H1 (cell line): Measurements from ENCODE around the gene FAM241A. TPM values are rescaled to one million over a fixed set of nuclear protein-coding genes. Genes with fewer than 3 reads are reported as not detected.

Experiments used
- CTCF ChIA-PET: fragments of 300-600 bp; sonication (Branson Sonifier 250); formaldehyde crosslinking; loops from one replicate; lab custom pipeline; 2021; ENCODE audit not compliant: partially characterized antibody; lab: Charles Lee
- POLR2A ChIA-PET: fragments of 300-600 bp; sonication (Branson Sonifier 250); formaldehyde crosslinking; loops from one replicate; lab custom pipeline; 2021; ENCODE audit warnings: inconsistent platforms; ENCODE audit not compliant: partially characterized antibody; lab: Charles Lee
- DNase-seq, 2 experiments: peaks; one replicate each; pipeline versions ENCODE4 v3.0.0 to v3.0.0-alpha.2; 2010 to 2022; ENCODE audit warnings: low spot score in 2 of 2, low read depth in 1 of 2, mixed read lengths in 1 of 2
- FAIRE-seq: peaks from 2 replicates; lab custom pipeline; 2011; peaks lifted over from hg19 to GRCh38; lab: Jason Lieb, UNC
- H2AFZ ChIP-seq: 2 replicates; pipeline ENCODE4 v1.8.1; 2012; ENCODE audit warnings: low read length, inconsistent platforms
- H2AK5ac ChIP-seq: 2 replicates; pipeline ENCODE4 v1.6.1; 2013; ENCODE audit warnings: low read depth, low read length
- H2BK120ac ChIP-seq: replicated peaks from 2 replicates; pipeline ENCODE3; 2013; ENCODE audit warnings: low read depth, low read length, inconsistent platforms
- H2BK12ac ChIP-seq: 2 replicates; pipeline ENCODE4 v1.6.1; 2013; ENCODE audit warnings: low read depth, low read length
- H2BK15ac ChIP-seq: 2 replicates; pipeline ENCODE4 v1.6.1; 2013; ENCODE audit warnings: low read length
- H2BK20ac ChIP-seq: 2 replicates; pipeline ENCODE4 v1.6.1; 2013; ENCODE audit warnings: low read length
- H2BK5ac ChIP-seq: 2 replicates; pipeline ENCODE4 v1.6.1; 2013; ENCODE audit warnings: low read depth, low read length
- H3K14ac ChIP-seq: 2 replicates; pipeline ENCODE4 v1.6.1; 2013; ENCODE audit warnings: inconsistent platforms; ENCODE audit not compliant: insufficient read length
- H3K18ac ChIP-seq: 2 replicates; pipeline ENCODE4 v1.6.1; 2013; ENCODE audit warnings: low read length; ENCODE audit errors: extremely low read depth
- H3K23ac ChIP-seq: 2 replicates; pipeline ENCODE4 v1.6.1; 2013; ENCODE audit warnings: inconsistent platforms; ENCODE audit not compliant: insufficient read length
- H3K23me2 ChIP-seq: 2 replicates; pipeline ENCODE4 v1.6.1; 2013; ENCODE audit warnings: low read depth, low read length
- H3K27ac ChIP-seq: 2 replicates; pipeline ENCODE4 v1.6.1; 2011; ENCODE audit warnings: low read depth, low read length, inconsistent platforms
- H3K27me3 ChIP-seq, 4 experiments: replicated peaks in 1 of 4; 1 replicate in 1 of 4; 2 replicates in 3 of 4; pipeline versions ENCODE4 v1.6.1 to v1.8.1; 2011 to 2013; ENCODE audit warnings: low read length in 3 of 4, mild to moderate bottlenecking in 3 of 4, inconsistent platforms in 2 of 4, mixed read lengths in 2 of 4, moderate library complexity in 1 of 4; ENCODE audit not compliant: control insufficient read depth in 3 of 4, insufficient read depth in 3 of 4; ENCODE audit errors: extremely low read depth in 1 of 4
- H3K36me3 ChIP-seq, 4 experiments: 2 replicates each; pipeline versions ENCODE4 v1.6.1 to v1.8.1; 2011 to 2013; ENCODE audit warnings: mild to moderate bottlenecking in 4 of 4, low read length in 3 of 4, moderate library complexity in 2 of 4, control low read depth in 1 of 4, inconsistent platforms in 1 of 4; ENCODE audit not compliant: insufficient read depth in 4 of 4, control insufficient read depth in 2 of 4
- H3K4ac ChIP-seq: replicated peaks from 2 replicates; pipeline ENCODE3; 2013; ENCODE audit warnings: low read length, low read depth, mixed read lengths, inconsistent platforms; ENCODE audit not compliant: insufficient read length
- H3K4me1 ChIP-seq, 4 experiments: replicated peaks in 1 of 4; 1 replicate in 1 of 4; 2 replicates in 3 of 4; pipeline versions ENCODE4 v1.6.1 to v1.8.1; 2011 to 2013; ENCODE audit warnings: low read length in 3 of 4, inconsistent platforms in 2 of 4, mixed read lengths in 1 of 4; ENCODE audit not compliant: insufficient read depth in 4 of 4, control insufficient read depth in 3 of 4
- H3K4me2 ChIP-seq, 2 experiments: 2 replicates each; pipeline versions ENCODE4 v1.6.1 to v1.8.1; 2011 to 2013; ENCODE audit warnings: low read depth in 2 of 2, low read length in 2 of 2, control low read depth in 1 of 2, inconsistent platforms in 1 of 2, mild to moderate bottlenecking in 1 of 2; ENCODE audit not compliant: insufficient read depth in 1 of 2
- H3K4me3 ChIP-seq, 4 experiments: fragments of 200-600, 300-600 bp in 1 of 4; sonication (generic), shearing (Covaris generic), sonication (Bioruptor Twin) in 1 of 4; 2 replicates each; pipeline versions ENCODE4 v1.5.1 to v1.8.1; 2011 to 2016; ENCODE audit warnings: low read length in 4 of 4, low read depth in 3 of 4, control low read depth in 2 of 4, inconsistent platforms in 2 of 4, mild to moderate bottlenecking in 2 of 4, mixed read lengths in 1 of 4, moderate library complexity in 1 of 4; ENCODE audit not compliant: insufficient read depth in 2 of 4; ENCODE audit errors: extremely low read depth in 1 of 4
- H3K56ac ChIP-seq: replicated peaks from 2 replicates; pipeline ENCODE3; 2013; ENCODE audit warnings: low read depth, mild to moderate bottlenecking, mixed read lengths, low read length, inconsistent platforms; ENCODE audit not compliant: insufficient read length
- H3K79me1 ChIP-seq: 2 replicates; pipeline ENCODE4 v1.6.1; 2013; ENCODE audit warnings: low read depth, low read length, control low read depth
- H3K79me2 ChIP-seq, 2 experiments: 2 replicates each; pipeline versions ENCODE4 v1.6.1 to v1.8.1; 2012 to 2013; ENCODE audit warnings: low read length in 2 of 2, mild to moderate bottlenecking in 2 of 2, inconsistent platforms in 1 of 2; ENCODE audit not compliant: insufficient read depth in 2 of 2, control insufficient read depth in 1 of 2
- H3K9ac ChIP-seq, 4 experiments: replicated peaks in 1 of 4; 1 replicate in 1 of 4; 2 replicates in 3 of 4; pipeline versions ENCODE4 v1.6.1 to v1.8.1; 2011 to 2013; ENCODE audit warnings: low read depth in 3 of 4, low read length in 3 of 4, control low read depth in 2 of 4, mild to moderate bottlenecking in 2 of 4, moderate library complexity in 2 of 4, inconsistent platforms in 1 of 4; ENCODE audit errors: extremely low read depth in 1 of 4
- H3K9me3 ChIP-seq, 2 experiments: 2 replicates each; pipeline versions ENCODE4 v1.6.1 to v1.8.1; 2012 to 2013; ENCODE audit warnings: mild to moderate bottlenecking in 2 of 2, moderate library complexity in 2 of 2, control low read depth in 1 of 2, inconsistent platforms in 1 of 2, low read depth in 1 of 2, low read length in 1 of 2, mixed read lengths in 1 of 2; ENCODE audit not compliant: insufficient read depth in 2 of 2
- H4K20me1 ChIP-seq, 2 experiments: replicated peaks in 1 of 2; 2 replicates each; pipeline versions ENCODE3 to v1.8.1; 2011 to 2013; ENCODE audit warnings: inconsistent platforms in 2 of 2, low read length in 2 of 2, mild to moderate bottlenecking in 1 of 2; ENCODE audit not compliant: insufficient read depth in 2 of 2, control insufficient read depth in 1 of 2
- H4K5ac ChIP-seq: 2 replicates; pipeline ENCODE4 v1.6.1; 2013; ENCODE audit warnings: low read length, low read depth, mixed read lengths, inconsistent platforms; ENCODE audit not compliant: insufficient read length
- H4K8ac ChIP-seq: 2 replicates; pipeline ENCODE4 v1.8.0; 2013; ENCODE audit warnings: mild to moderate bottlenecking, moderate library complexity, low read length, inconsistent platforms; ENCODE audit not compliant: insufficient read depth; ENCODE audit errors: extremely low read depth
- H4K91ac ChIP-seq: replicated peaks from 2 replicates; pipeline ENCODE3; 2013; ENCODE audit warnings: low read length, mixed read lengths, inconsistent platforms; ENCODE audit not compliant: insufficient read length
- CBX5 ChIP-seq: fragments of 300-800, 300-1000 bp; sonication (generic); IDR thresholded peaks from 2 replicates; pipeline ENCODE4 v1.7.1; 2016; ENCODE audit warnings: antibody characterized with exemption, low read length, low read depth
- KDM5A ChIP-seq: fragments of 200-600 bp; IDR thresholded peaks from 2 replicates; pipeline ENCODE4 v1.7.1; 2012; ENCODE audit warnings: mild to moderate bottlenecking, low read length, inconsistent platforms, mixed read lengths
- POU5F1 ChIP-seq: IDR thresholded peaks from 2 replicates; pipeline ENCODE4 v1.6.1; 2011; ENCODE audit warnings: low read depth, mild to moderate bottlenecking, low read length, moderate library complexity
- SIX5 ChIP-seq: IDR thresholded peaks from 2 replicates; pipeline ENCODE4 v1.6.1; 2011; ENCODE audit warnings: mild to moderate bottlenecking, low read depth, low read length
- SP2 ChIP-seq: IDR thresholded peaks from 2 replicates; pipeline ENCODE4 v1.6.1; 2012; ENCODE audit warnings: mild to moderate bottlenecking, low read length, inconsistent platforms
- WGBS, 2 experiments: shearing (Covaris generic) in 1 of 2; methylation state at CpG; one replicate each; pipeline versions ENCODE4 v1.1.6 to v1.1.7; 2013 to 2015; ENCODE audit warnings: low lambda C conversion rate in 2 of 2, mixed read lengths in 2 of 2, inconsistent platforms in 1 of 2, low coverage in 1 of 2, missing lambda C conversion rate in 1 of 2; ENCODE audit not compliant: insufficient replicate concordance in 2 of 2, insufficient coverage in 1 of 2, insufficient read length in 1 of 2; ENCODE audit errors: extremely low coverage in 1 of 2, missing lambda C conversion rate in 1 of 2; 5-methylcytosine and 5-hydroxymethylcytosine counted together
- polyA plus RNA-seq, 7 experiments: library from polyadenylated mRNA; depleted of rRNA in 3 of 7; stranded (reverse) in 5 of 7; unstranded in 2 of 7; fragments of >200 nt in 5 of 7; fragments of 200-250 nt in 2 of 7; gene quantifications; 1 replicate in 5 of 7; 2 replicates in 1 of 7; 4 replicates in 1 of 7; pipeline versions ENCODE4 v1.2.1 to v1.2.3, GENCODE V29; 2011 to 2013; ENCODE audit warnings: missing spikeins in 2 of 7, mixed read lengths in 2 of 7
- total RNA-seq: library from RNA; stranded (reverse); fragmentation: NEBNext Ultra II Directional; extraction: Animal tissue kit (Norgen Biotek cat#: 25700); gene quantifications from 2 replicates; pipeline ENCODE4 v1.2.1, GENCODE V29; 2021

Gene FAM241A
- total and polyA plus RNA-seq, 2 of the 8 experiments (the other 6 are each of a cell fraction or from before 2014, with no cell fraction given): 0.20 to 0.73 TPM

- Histone ChIP-seq H3K79me2 (no peaks in the 10 kb centered on the region), H2AFZ (no peak overlapping the region), H3K56ac (no peak overlapping the region), H2BK15ac (no peak overlapping the region), H3K9ac (no peak overlapping the region), H3K27ac (no peak overlapping the region), H3K4me3 (no peak overlapping the region), H3K14ac (no peak overlapping the region), H3K23ac (no peak overlapping the region), H3K9me3 (no peaks in the 10 kb centered on the region), H4K8ac (no peak overlapping the region), H3K18ac (no peak overlapping the region), H2AK5ac (no peak overlapping the region), H2BK5ac (no peak overlapping the region), H2BK12ac (no peak overlapping the region), H3K4me1 (no peaks in the 10 kb centered on the region), H2BK20ac (no peak overlapping the region), H4K20me1 (no peaks in the 10 kb centered on the region), H3K36me3 (no peaks in the 10 kb centered on the region), H3K4me2 (no peak overlapping the region), H3K79me1 (no peaks in the 10 kb centered on the region), H4K91ac (no peak overlapping the region), H2BK120ac (no peak overlapping the region), H3K27me3 (no peaks in the 10 kb centered on the region), H3K23me2 (no peaks in the 10 kb centered on the region), H4K5ac (no peak overlapping the region), H3K4ac (no peak overlapping the region)
- TF ChIP-seq CBX5 (no peak), KDM5A (no peak), SIX5 (no peak), POU5F1 (no peak), SP2 (no peak)
- CTCF ChIA-PET: no interaction called here
- POLR2A ChIA-PET: no interaction called here
- 90% methylated on average over 1 of the region's 1 CpG; no CpG with 5 or more reads in 1 of the 2 experiments for WGBS, 2 experiments
- FAIRE-seq: no peak
- no peak for DNase-seq
Observed at GRCh38 chr4:112172180-112172579, 26.9 kb downstream of the FAM241A start.
